GM12865 (cell line): ENCODE data around the gene SNAPC4.

Source experiments
- DNase-seq: peaks from one replicate; pipeline ENCODE4 v3.0.0; 2010; ENCODE audit warnings: low read depth
- H3K4me3 ChIP-seq: 2 replicates; pipeline ENCODE4 v1.5.1; 2011; ENCODE audit warnings: mild to moderate bottlenecking, low read depth, low read length, control low read depth
- CTCF ChIP-seq: IDR thresholded peaks from 2 replicates; pipeline ENCODE4 v1.5.1; 2011; ENCODE audit warnings: low read length, control low read depth, low read depth, inconsistent platforms; ENCODE audit not compliant: insufficient read depth; ENCODE audit errors: missing control alignments

The SNAPC4 gene

GRCh38 chr9:136438548-136439480, 38.8 kb upstream of the SNAPC4 start:
- peak; percentile 70 for DNase-seq
- peak overlapping the region; percentile 92 for H3K4me3 ChIP-seq

GRCh38 chr9:136437839-136438547, 38.0 kb upstream of the SNAPC4 start:
- no peak for DNase-seq
- TF ChIP-seq CTCF: no peak
- H3K4me3 ChIP-seq: peak overlapping the region; percentile 92

More at GRCh38 chr9:136438548-136439480, 38.8 kb upstream of the SNAPC4 start:
- TF ChIP-seq CTCF: no peak

- no peak for DNase-seq
- TF ChIP-seq CTCF: no peak
- no peak overlapping the region for H3K4me3 ChIP-seq
Measured at GRCh38 chr9:136437430-136437829, 37.5 kb upstream of the SNAPC4 start.

GRCh38 chr9:136436055-136436634, 36.2 kb upstream of the SNAPC4 start:
- H3K4me3 ChIP-seq: no peak overlapping the region
- no peak for TF ChIP-seq CTCF
- DNase-seq: no peak

- no peak for DNase-seq
- TF ChIP-seq CTCF: no peak
- no peak overlapping the region for H3K4me3 ChIP-seq
Measured at GRCh38 chr9:136434580-136435169, 34.7 kb upstream of the SNAPC4 start.

- no peak overlapping the region for H3K4me3 ChIP-seq
- TF ChIP-seq CTCF: no peak
- no peak for DNase-seq
Measured at GRCh38 chr9:136433849-136434579, 34.0 kb upstream of the SNAPC4 start.
